Upper lobe of left lung (tissue), 4 donors: ENCODE results near the gene UBE2E1.

ENCODE experiments used
- CTCF ChIP-seq, 6 experiments: fragments of 450-650 bp in 4 of 6; fragments of 200-600 bp in 2 of 6; sonication (generic) in 2 of 6; IDR thresholded peaks; one replicate each; pipeline ENCODE4 v1.5.1; 2016 to 2019; ENCODE audit warnings: antibody characterized with exemption in 6 of 6
- EP300 ChIP-seq, 4 donors: sonication (generic); formaldehyde crosslinking; IDR thresholded peaks; one replicate each; pipeline ENCODE4 v1.5.1; 2017; ENCODE audit warnings: antibody characterized with exemption in 4 of 4, control low read depth in 2 of 4
- POLR2A ChIP-seq, 4 donors: fragments of 450-650 bp; IDR thresholded peaks; one replicate each; pipeline ENCODE4 v1.5.1; 2016 to 2017; ENCODE audit warnings: antibody characterized with exemption in 4 of 4, mild to moderate bottlenecking in 2 of 4
- POLR2AphosphoS5 ChIP-seq, 2 donors: sonication (generic); formaldehyde crosslinking; IDR thresholded peaks; one replicate each; pipeline ENCODE4 v1.5.1; 2017; ENCODE audit warnings: antibody characterized with exemption in 2 of 2

GRCh38 chr3:23829242-23829934 is 23.6 kb downstream of the UBE2E1 start:
- TF ChIP-seq POLR2A (IDR thresholded peaks at IDR 0.05) (no peak), POLR2AphosphoS5 (IDR thresholded peaks at IDR 0.05) (no peak), EP300 (IDR thresholded peaks at IDR 0.05) (no peak), CTCF (IDR thresholded peaks at IDR 0.05) (no peak)
